ENCODE measurements around the gene TMEM245. TPM values are rescaled to one million over a fixed set of nuclear protein-coding genes. Genes with fewer than 3 reads are reported as not detected.
A peak's percentile ranks its signal among the peaks of the same experiment; 100 is the strongest.

TMEM245 gene
- total and polyA plus RNA-seq, 2 donors (not counting 3 experiments of a cell fraction or from before 2014, with no cell fraction given), result 44.2 to 48.0 TPM

DNA sequence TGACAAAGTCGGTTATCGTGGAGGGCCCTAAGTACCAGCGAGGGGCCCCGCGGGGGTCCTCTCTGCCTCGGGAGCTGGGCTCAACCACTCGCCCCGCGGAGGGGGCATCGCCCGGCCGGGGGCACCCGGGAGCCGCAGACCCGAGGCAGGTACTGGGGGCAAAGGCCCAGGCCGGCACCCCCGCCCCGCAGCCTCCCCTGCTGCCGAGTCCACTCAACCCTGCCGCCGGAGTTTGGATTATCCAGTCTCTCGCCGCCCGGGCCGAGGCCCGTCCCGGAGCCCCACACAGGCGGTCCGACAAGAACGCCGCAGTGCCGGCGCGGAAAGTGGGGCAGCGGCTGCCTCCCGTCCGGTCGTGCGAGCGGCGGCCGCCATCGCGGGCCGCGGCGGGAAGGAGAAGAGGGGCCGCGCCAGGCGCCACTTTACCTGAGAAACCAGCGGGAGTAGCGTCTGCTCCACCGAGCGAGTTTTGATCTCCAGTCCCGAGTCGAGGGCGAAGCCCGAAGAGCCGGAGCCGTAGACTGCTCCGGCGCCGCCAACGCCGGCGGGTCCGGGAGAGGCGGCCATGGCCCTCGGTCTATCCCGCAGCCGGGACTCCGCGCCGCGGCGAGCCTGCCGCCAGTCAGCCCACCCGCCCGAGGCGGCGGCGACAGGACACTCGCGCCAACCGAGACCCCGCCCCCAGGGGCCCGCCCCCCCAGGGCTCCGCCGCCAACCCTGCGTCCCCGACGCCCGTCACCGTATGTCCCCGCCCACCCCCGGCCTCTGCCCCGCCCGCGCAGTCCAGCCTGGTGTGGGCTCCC, 106.7 kb downstream of the TMEM245 start, which contains the start of gene CTNNAL1:
Gene CTNNAL1 (minus strand): TSS at position 624 of the 803 bp plus-strand sequence. CDS start 57 bp downstream, at position 567.
- no peaks in the 10 kb centered on the region for H3K9me1 ChIP-seq (replicated peaks; ENCODE audit: control insufficient read depth, extremely low read depth, insufficient read depth, low read length)
- peak; percentile 73 for FAIRE-seq
- H4K20me1 ChIP-seq (replicated peaks; ENCODE audit: control insufficient read depth, extremely low read depth, insufficient read depth, low read length), result peaks cover 4% of the 10 kb centered on the region
- H3K79me2 ChIP-seq (ENCODE audit: control insufficient read depth, insufficient read depth, low read length), result peaks cover 49% of the 10 kb centered on the region
- intact Hi-C loops (cut with micrococcal nuclease) (loop anchor here (1.0 to 2.0 kb wide), 7 partner anchors 19 to 308 kb away; partner anchors contain the start of genes ABITRAM, ELP1, EPB41L4B and TMEM245), dilution Hi-C loops (cut with MboI; ENCODE audit: extremely low pct_ligation_motif_present, low sequenced_read_pairs) (no loop called here)
- BruUV-seq (replicated peaks), result no TSS peak
- peaks cover 35% of the 10 kb centered on the region for H3K4me1 ChIP-seq (ENCODE audit: control insufficient read depth, extremely low read depth, insufficient read depth, low read length)
- H2AFZ ChIP-seq (ENCODE audit: low read depth, low read length), result peak within 1 kb of the TSS; percentile 87
- peak within 1 kb of the TSS; percentile 77 for H3K27ac ChIP-seq (ENCODE audit: insufficient read depth, low read depth, low read length)
- H3K9me3 ChIP-seq (replicated peaks; ENCODE audit: control insufficient read depth, insufficient read depth, low read length), result no peaks in the 10 kb centered on the region
- CTCF ChIA-PET, result interaction anchor here (1.3 to 3.3 kb wide), 4 partner anchors 10 to 105 kb away, joined by 3 to 16 read pairs (median 6); no protein-coding TSS in a partner anchor
- POLR2A ChIA-PET, result no interaction called here
- no peaks in the 10 kb centered on the region for H3K27me3 ChIP-seq (ENCODE audit: control insufficient read depth in 2 of 2, insufficient read depth in 2 of 2, low read length in 2 of 2)
- H3K4me3 ChIP-seq (replicated peaks in 1 of 3; ENCODE audit: insufficient read depth in 1 of 3, low read depth in 1 of 3, low read length in 3 of 3), result peak within 1 kb of the TSS; percentile 68 to 81 (median 68)
- DNase-seq (ENCODE audit: low read depth, low spot score), result peak; percentile 92
- peak within 1 kb of the TSS; percentile 74 for H3K9ac ChIP-seq (replicated peaks; ENCODE audit: extremely low read depth, insufficient read depth, low read length)
- peak within 1 kb of the TSS; percentile 91 for H3K4me2 ChIP-seq (ENCODE audit: insufficient read depth, low read length)
- TF ChIP-seq GATA2 (IDR thresholded peaks at IDR 0.05; ENCODE audit: insufficient read depth, insufficient read length, low read depth, low read length), result no peak
- TF ChIP-seq, protein P1, sequence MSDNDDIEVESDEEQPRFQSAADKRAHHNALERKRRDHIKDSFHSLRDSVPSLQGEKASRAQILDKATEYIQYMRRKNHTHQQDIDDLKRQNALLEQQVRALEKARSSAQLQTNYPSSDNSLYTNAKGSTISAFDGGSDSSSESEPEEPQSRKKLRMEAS (IDR thresholded peaks at IDR 0.05; ENCODE audit: insufficient read depth, insufficient read length), result no peak
- TF ChIP-seq, protein P2, sequence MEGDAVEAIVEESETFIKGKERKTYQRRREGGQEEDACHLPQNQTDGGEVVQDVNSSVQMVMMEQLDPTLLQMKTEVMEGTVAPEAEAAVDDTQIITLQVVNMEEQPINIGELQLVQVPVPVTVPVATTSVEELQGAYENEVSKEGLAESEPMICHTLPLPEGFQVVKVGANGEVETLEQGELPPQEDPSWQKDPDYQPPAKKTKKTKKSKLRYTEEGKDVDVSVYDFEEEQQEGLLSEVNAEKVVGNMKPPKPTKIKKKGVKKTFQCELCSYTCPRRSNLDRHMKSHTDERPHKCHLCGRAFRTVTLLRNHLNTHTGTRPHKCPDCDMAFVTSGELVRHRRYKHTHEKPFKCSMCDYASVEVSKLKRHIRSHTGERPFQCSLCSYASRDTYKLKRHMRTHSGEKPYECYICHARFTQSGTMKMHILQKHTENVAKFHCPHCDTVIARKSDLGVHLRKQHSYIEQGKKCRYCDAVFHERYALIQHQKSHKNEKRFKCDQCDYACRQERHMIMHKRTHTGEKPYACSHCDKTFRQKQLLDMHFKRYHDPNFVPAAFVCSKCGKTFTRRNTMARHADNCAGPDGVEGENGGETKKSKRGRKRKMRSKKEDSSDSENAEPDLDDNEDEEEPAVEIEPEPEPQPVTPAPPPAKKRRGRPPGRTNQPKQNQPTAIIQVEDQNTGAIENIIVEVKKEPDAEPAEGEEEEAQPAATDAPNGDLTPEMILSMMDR (IDR thresholded peaks at IDR 0.05; ENCODE audit: extremely low read depth in 1 of 2, insufficient read depth in 1 of 2, low read depth in 1 of 2, low read length in 2 of 2), result no peak
- TF ChIP-seq FOS (IDR thresholded peaks at IDR 0.05; ENCODE audit: borderline replicate concordance, insufficient read depth, low read length), result no peak
- no peak for TF ChIP-seq JUN (IDR thresholded peaks at IDR 0.05; ENCODE audit: borderline replicate concordance, insufficient read depth, insufficient read length, low read depth)
- peak; percentile 92 for TF ChIP-seq POLR2A (IDR thresholded peaks at IDR 0.05; ENCODE audit: low read depth, low read length)
- TF ChIP-seq POLR2AphosphoS5 (IDR thresholded peaks at IDR 0.05; ENCODE audit: insufficient read depth, low read depth, low read length), result peak; percentile 80
- TF ChIP-seq EZH2 (IDR thresholded peaks at IDR 0.05; ENCODE audit: borderline replicate concordance, low read depth, low read length, severe bottlenecking), result no peak
- H3K36me3 ChIP-seq (ENCODE audit: control insufficient read depth in 2 of 2, extremely low read depth in 1 of 2, insufficient read depth in 2 of 2, low read length in 2 of 2), result no peaks in the 10 kb centered on the region
